ENCODE data around the gene RBM42. TPM values are rescaled to one million over a fixed set of nuclear protein-coding genes. Genes with fewer than 3 reads are reported as not detected.

Gene RBM42
- total RNA-seq, result 10 to 100 TPM; 51.6 to 61.7 (median 58.2) TPM
- total RNA-seq (2013), result 37.3 TPM

- intact Hi-C loops (cut with micrococcal nuclease), result loop anchor here (1.0 to 2.0 kb wide), 4 partner anchors 16 to 88 kb away; partner anchors contain the start of genes COX6B1 and HAUS5
- Mint-ChIP-seq H3K4me1 (peaks cover 26 to 42% of the 10 kb centered on the region in 2 donors), H3K36me3 (peaks cover 11% of the 10 kb centered on the region), H3K4me3 (peak within 1 kb of the TSS; percentile 99), H3K9me3 (no peaks in the 10 kb centered on the region), H3K27me3 (ENCODE audit: low read depth in 2 of 2) (no peaks in the 10 kb centered on the region), H3K27ac (peak within 1 kb of the TSS; percentile 96 to 97)
- Histone ChIP-seq H3K4me1 (ENCODE audit: control insufficient read depth, insufficient read depth, low read length) (peaks cover 23% of the 10 kb centered on the region), H3K9me3 (ENCODE audit: control insufficient read depth, insufficient read depth, low read length) (no peaks in the 10 kb centered on the region), H3K4me3 (ENCODE audit: low read length) (peak within 1 kb of the TSS; percentile 86), H3K27ac (ENCODE audit: low read length) (peak within 1 kb of the TSS; percentile 89), H3K36me3 (ENCODE audit: control insufficient read depth, insufficient read depth, low read length) (peaks cover 33% of the 10 kb centered on the region), H3K27me3 (ENCODE audit: control insufficient read depth, insufficient read depth, low read length) (no peaks in the 10 kb centered on the region)
- WGBS (ENCODE audit: insufficient coverage), result under 1% methylated on average over 56 of the region's 56 CpGs
- DNase-seq, result peak; percentile 99
- TF ChIP-seq CTCF (IDR thresholded peaks at IDR 0.05), result no peak
- ATAC-seq, result peak; percentile 97 to 100 (median 98)
Measured at GRCh38 chr19:35628565-35629331, at the start of gene RBM42. RBM42 (plus strand) TSS chr19:35629036; CDS start chr19:35629154, 118 bp downstream.

- H3K4me1 ChIP-seq (ENCODE audit: control insufficient read depth, insufficient read depth, low read length), result no peaks in the 10 kb centered on the region
- H3K9me3 ChIP-seq (ENCODE audit: control insufficient read depth, insufficient read depth, low read length), result no peaks in the 10 kb centered on the region
- no peaks in the 10 kb centered on the region for H3K36me3 Mint-ChIP-seq
- no peak overlapping the region for H3K4me3 ChIP-seq (ENCODE audit: low read length)
- no peaks in the 10 kb centered on the region for H3K4me1 Mint-ChIP-seq
- H3K4me3 Mint-ChIP-seq, result no peak overlapping the region
- no peaks in the 10 kb centered on the region for H3K27me3 ChIP-seq (ENCODE audit: control insufficient read depth, insufficient read depth, low read length)
- intact Hi-C loops (cut with micrococcal nuclease), result no loop called here
- 86% methylated on average over 1 of the region's 1 CpG for WGBS (ENCODE audit: insufficient coverage)
- no peak overlapping the region for H3K27ac ChIP-seq (ENCODE audit: low read length)
- H3K27me3 Mint-ChIP-seq (ENCODE audit: low read depth in 2 of 2), result peaks cover 21 to 33% of the 10 kb centered on the region in 2 donors
- DNase-seq (no peak), ATAC-seq (no peak)
- H3K27ac Mint-ChIP-seq, result no peak overlapping the region
- H3K9me3 Mint-ChIP-seq, result peaks cover 0 to 1% of the 10 kb centered on the region in 2 donors
- no peaks in the 10 kb centered on the region for H3K36me3 ChIP-seq (ENCODE audit: control insufficient read depth, insufficient read depth, low read length)
- TF ChIP-seq CTCF (IDR thresholded peaks at IDR 0.05), result no peak
Measured at GRCh38 chr19:35582760-35583159, 46.1 kb upstream of the RBM42 start.

GRCh38 chr19:35585848-35586247 lies 43.0 kb upstream of the RBM42 start, which contains the start of gene PMIS2:
PMIS2 (plus strand) TSS chr19:35586173; CDS start chr19:35586260, 87 bp downstream.
- no peaks in the 10 kb centered on the region for H3K36me3 ChIP-seq (ENCODE audit: control insufficient read depth, insufficient read depth, low read length)
- no peaks in the 10 kb centered on the region for H3K9me3 ChIP-seq (ENCODE audit: control insufficient read depth, insufficient read depth, low read length)
- peak in 1 of 2 donors; percentile 19 for DNase-seq
- H3K27me3 Mint-ChIP-seq (ENCODE audit: low read depth in 2 of 2), result peaks cover 19 to 25% of the 10 kb centered on the region in 2 donors
- H3K27ac ChIP-seq (ENCODE audit: low read length), result no peak within 1 kb of the TSS
- intact Hi-C loops (cut with micrococcal nuclease), result loop anchor here (5.0 kb wide), 1 partner anchor 39 kb away; the partner anchor contains the start of gene TMEM147
- no peak within 1 kb of the TSS for H3K4me3 Mint-ChIP-seq
- peak in 1 of 3 donors; percentile 68 for ATAC-seq
- TF ChIP-seq CTCF (IDR thresholded peaks at IDR 0.05), result no peak
- H3K27ac Mint-ChIP-seq, result no peak within 1 kb of the TSS
- no peaks in the 10 kb centered on the region for H3K27me3 ChIP-seq (ENCODE audit: control insufficient read depth, insufficient read depth, low read length)
- H3K4me1 ChIP-seq (ENCODE audit: control insufficient read depth, insufficient read depth, low read length), result no peaks in the 10 kb centered on the region
- H3K9me3 Mint-ChIP-seq, result no peaks in the 10 kb centered on the region
- WGBS (ENCODE audit: insufficient coverage), result 36% methylated on average over 14 of the region's 16 CpGs
- no peaks in the 10 kb centered on the region for H3K4me1 Mint-ChIP-seq
- H3K36me3 Mint-ChIP-seq, result no peaks in the 10 kb centered on the region
- H3K4me3 ChIP-seq (ENCODE audit: low read length), result no peak within 1 kb of the TSS
